Prostate gland (tissue), 2 donors: Measurements from ENCODE around the gene EML3.

ENCODE experiments used
- POLR2A ChIP-seq: fragments of 450-650 bp; IDR thresholded peaks from one replicate; pipeline ENCODE4 v1.6.1; 2016; ENCODE audit warnings: antibody characterized with exemption, mild to moderate bottlenecking
- POLR2AphosphoS5 ChIP-seq: sonication (generic); formaldehyde crosslinking; IDR thresholded peaks from one replicate; pipeline ENCODE4 v1.6.1; 2017; ENCODE audit warnings: antibody characterized with exemption
- TF ChIP-seq, protein P1 (sequence below), 4 experiments: fragments of 200-600 bp in 2 of 4; fragments of 450-650 bp in 2 of 4; sonication (generic) in 2 of 4; IDR thresholded peaks; 1 replicate in 3 of 4; 2 replicates in 1 of 4; pipeline ENCODE4 v1.5.1; 2016 to 2019; ENCODE audit warnings: antibody characterized with exemption in 4 of 4, mild to moderate bottlenecking in 2 of 4, moderate library complexity in 2 of 4

DNA sequence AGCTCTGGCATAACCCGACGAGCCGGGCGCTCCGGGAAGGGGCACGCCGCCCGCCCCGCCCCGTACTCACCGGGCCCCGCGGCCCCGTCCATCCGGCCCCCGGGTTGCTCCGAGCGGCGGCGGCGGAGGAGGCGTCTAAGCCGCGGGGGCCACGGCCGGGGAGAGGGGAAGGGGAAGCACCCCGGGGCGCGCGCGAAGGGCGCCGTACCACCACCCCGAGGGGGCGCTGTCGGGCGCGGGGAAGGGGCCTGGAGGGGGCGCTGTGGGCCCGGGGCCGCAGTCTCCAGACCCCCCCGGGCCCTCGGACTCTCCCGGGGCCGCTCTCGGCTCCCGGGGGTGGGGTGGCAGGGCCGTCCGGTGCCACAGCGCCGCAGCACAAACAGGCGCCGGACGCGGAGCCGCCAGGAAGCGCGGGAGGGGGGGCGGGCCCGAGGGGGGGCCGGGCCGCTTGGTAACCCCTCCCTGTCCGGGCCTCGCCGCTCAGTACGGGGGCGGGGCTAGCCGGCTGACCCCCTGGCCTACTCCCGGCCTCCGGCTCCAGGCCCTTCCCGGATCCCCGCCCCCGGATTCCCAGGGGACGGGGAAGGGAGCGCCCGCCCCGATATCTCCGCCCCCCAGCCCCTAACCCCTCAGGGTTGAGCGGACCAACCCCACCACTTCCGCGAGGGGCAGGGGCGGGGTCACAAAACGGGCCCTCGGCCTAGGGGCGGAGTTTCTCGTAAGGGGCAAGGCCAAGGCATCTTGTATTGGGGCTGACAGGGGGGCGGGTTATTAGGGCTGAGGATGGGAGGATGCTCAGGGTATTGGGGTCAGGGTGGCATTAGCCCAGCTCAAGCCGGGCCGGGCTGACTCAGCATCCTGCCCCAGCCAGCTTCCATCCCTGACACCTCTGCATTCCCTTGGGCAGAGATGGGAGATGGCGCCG, at the start of gene EML3, which contains the start of gene ROM1:
- TF ChIP-seq, protein P1, sequence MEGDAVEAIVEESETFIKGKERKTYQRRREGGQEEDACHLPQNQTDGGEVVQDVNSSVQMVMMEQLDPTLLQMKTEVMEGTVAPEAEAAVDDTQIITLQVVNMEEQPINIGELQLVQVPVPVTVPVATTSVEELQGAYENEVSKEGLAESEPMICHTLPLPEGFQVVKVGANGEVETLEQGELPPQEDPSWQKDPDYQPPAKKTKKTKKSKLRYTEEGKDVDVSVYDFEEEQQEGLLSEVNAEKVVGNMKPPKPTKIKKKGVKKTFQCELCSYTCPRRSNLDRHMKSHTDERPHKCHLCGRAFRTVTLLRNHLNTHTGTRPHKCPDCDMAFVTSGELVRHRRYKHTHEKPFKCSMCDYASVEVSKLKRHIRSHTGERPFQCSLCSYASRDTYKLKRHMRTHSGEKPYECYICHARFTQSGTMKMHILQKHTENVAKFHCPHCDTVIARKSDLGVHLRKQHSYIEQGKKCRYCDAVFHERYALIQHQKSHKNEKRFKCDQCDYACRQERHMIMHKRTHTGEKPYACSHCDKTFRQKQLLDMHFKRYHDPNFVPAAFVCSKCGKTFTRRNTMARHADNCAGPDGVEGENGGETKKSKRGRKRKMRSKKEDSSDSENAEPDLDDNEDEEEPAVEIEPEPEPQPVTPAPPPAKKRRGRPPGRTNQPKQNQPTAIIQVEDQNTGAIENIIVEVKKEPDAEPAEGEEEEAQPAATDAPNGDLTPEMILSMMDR (IDR thresholded peaks at IDR 0.05), result peak; percentile 90 to 97 (median 92)
- TF ChIP-seq POLR2A (peak; percentile 7), POLR2AphosphoS5 (peak; percentile 56)
